Astrocyte (in vitro differentiated cells and primary cell): Measurements from ENCODE around the gene WDR86.

Source experiments
- CTCF ChIP-seq: IDR thresholded peaks from 2 replicates; pipeline ENCODE4 v1.5.1; 2011; ENCODE audit warnings: low read depth, mild to moderate bottlenecking, inconsistent platforms, low read length, moderate library complexity; ENCODE audit not compliant: insufficient read depth
- EZH2 ChIP-seq: IDR thresholded peaks from 2 replicates; pipeline ENCODE4 v1.6.1; 2012; ENCODE audit warnings: mild to moderate bottlenecking, low read length, inconsistent platforms; ENCODE audit not compliant: insufficient read depth

- TF ChIP-seq CTCF (no peak), EZH2 (no peak)
Measured at GRCh38 chr7:151388007-151388297, 21.9 kb downstream of the WDR86 start.
